GM18505 (cell line): ENCODE data around the gene EXOSC10.
"Not testable (repeated sequence)": the region's sequence is repeated elsewhere in the genome, so short reads cannot be mapped to it uniquely, and the experiment has no call there.

ENCODE experiments used
- ATAC-seq: cut with Tn5 transposase; IDR thresholded peaks from one replicate; pipeline ENCODE4 v1.9.1; 2021; ENCODE audit not compliant: unreplicated experiment
- POLR2A ChIP-seq: IDR thresholded peaks from 4 replicates; pipeline ENCODE4 v1.6.1; 2011; ENCODE audit warnings: borderline replicate concordance; ENCODE audit not compliant: insufficient read depth, insufficient read length; ENCODE audit errors: extremely low read depth

The EXOSC10 gene

GRCh38 chr1:11098931-11099309, 749 bp downstream of the EXOSC10 start:
- TF ChIP-seq POLR2A = no peak
- ATAC-seq = no peak

- ATAC-seq = not testable (repeated sequence)
These were observed 15.9 kb downstream of the EXOSC10 start for GRCh38 chr1:11083784-11084183.

GRCh38 chr1:11080931-11081330, 18.7 kb downstream of the EXOSC10 start:
- TF ChIP-seq POLR2A = no peak
- ATAC-seq = no peak

GRCh38 chr1:11078631-11079030, 21.0 kb downstream of the EXOSC10 start:
- no peak for ATAC-seq
- no peak for TF ChIP-seq POLR2A

GRCh38 chr1:11073398-11073797, 26.3 kb downstream of the EXOSC10 start:
- ATAC-seq = not testable (repeated sequence)

- no peak for TF ChIP-seq POLR2A
- ATAC-seq = no peak
These were observed 27.3 kb downstream of the EXOSC10 start for GRCh38 chr1:11072216-11072917.

- ATAC-seq = no peak
- no peak for TF ChIP-seq POLR2A
These were observed 28.0 kb downstream of the EXOSC10 start for GRCh38 chr1:11071463-11072215.

- ATAC-seq = no peak
- TF ChIP-seq POLR2A = no peak
These were observed 28.8 kb downstream of the EXOSC10 start for GRCh38 chr1:11070876-11071275.

GRCh38 chr1:11068600-11069473, 30.8 kb downstream of the EXOSC10 start:
- TF ChIP-seq POLR2A = no peak

GRCh38 chr1:11067716-11068599, 31.7 kb downstream of the EXOSC10 start:
- TF ChIP-seq POLR2A = no peak
- no peak for ATAC-seq

More at GRCh38 chr1:11068600-11069473, 30.8 kb downstream of the EXOSC10 start:
- ATAC-seq = no peak

- ATAC-seq = no peak
- TF ChIP-seq POLR2A = no peak
These were observed 33.9 kb downstream of the EXOSC10 start for GRCh38 chr1:11065796-11066195.

GRCh38 chr1:11064942-11065341, 34.7 kb downstream of the EXOSC10 start:
- TF ChIP-seq POLR2A = no peak
- ATAC-seq = no peak

GRCh38 chr1:11063937-11064537, 35.6 kb downstream of the EXOSC10 start:
- ATAC-seq = not testable (repeated sequence)
